ENCODE measurements around the gene C3orf38.

DNA sequence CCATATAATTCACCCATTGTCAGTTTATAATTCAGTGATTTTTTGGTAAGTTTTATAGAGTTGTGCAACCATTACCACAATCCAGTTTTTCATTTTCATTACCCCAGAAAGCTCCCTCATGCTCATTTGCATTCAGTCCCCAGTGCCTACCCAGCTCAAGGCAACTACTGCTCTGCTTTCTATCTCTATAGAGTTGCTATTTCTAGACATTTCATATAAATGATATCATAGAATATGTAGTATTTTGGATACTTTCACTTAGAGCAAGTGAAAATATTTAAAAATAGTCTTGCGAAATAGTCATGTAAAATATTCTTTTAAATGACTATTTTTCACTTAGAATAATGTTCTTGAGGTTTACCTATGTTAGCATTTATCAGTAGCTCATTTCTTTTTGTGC is 48.6 kb upstream of the C3orf38 start:
- no peak for TF ChIP-seq EZH2 (IDR thresholded peaks at IDR 0.05)
- TF ChIP-seq YY1 (IDR thresholded peaks at IDR 0.05; ENCODE audit: extremely low read depth, insufficient replicate concordance, low read depth, low read length) = no peak
- TF ChIP-seq, protein P1, sequence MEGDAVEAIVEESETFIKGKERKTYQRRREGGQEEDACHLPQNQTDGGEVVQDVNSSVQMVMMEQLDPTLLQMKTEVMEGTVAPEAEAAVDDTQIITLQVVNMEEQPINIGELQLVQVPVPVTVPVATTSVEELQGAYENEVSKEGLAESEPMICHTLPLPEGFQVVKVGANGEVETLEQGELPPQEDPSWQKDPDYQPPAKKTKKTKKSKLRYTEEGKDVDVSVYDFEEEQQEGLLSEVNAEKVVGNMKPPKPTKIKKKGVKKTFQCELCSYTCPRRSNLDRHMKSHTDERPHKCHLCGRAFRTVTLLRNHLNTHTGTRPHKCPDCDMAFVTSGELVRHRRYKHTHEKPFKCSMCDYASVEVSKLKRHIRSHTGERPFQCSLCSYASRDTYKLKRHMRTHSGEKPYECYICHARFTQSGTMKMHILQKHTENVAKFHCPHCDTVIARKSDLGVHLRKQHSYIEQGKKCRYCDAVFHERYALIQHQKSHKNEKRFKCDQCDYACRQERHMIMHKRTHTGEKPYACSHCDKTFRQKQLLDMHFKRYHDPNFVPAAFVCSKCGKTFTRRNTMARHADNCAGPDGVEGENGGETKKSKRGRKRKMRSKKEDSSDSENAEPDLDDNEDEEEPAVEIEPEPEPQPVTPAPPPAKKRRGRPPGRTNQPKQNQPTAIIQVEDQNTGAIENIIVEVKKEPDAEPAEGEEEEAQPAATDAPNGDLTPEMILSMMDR (IDR thresholded peaks at IDR 0.05 in 2 of 3, conservative IDR thresholded peaks at IDR 0.05 in 1 of 3; ENCODE audit: borderline replicate concordance in 1 of 3, insufficient read depth in 1 of 3, low read depth in 2 of 3, low read length in 2 of 3) = no peak
- no peak for TF ChIP-seq POLR2A (IDR thresholded peaks at IDR 0.05; ENCODE audit: borderline replicate concordance, extremely low read depth, insufficient read depth, insufficient read length)
- TF ChIP-seq, protein P2, sequence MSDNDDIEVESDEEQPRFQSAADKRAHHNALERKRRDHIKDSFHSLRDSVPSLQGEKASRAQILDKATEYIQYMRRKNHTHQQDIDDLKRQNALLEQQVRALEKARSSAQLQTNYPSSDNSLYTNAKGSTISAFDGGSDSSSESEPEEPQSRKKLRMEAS (IDR thresholded peaks at IDR 0.05) = no peak
- no peak for TF ChIP-seq RAD21 (IDR thresholded peaks at IDR 0.05; ENCODE audit: low read depth)
- TF ChIP-seq, protein P3, sequence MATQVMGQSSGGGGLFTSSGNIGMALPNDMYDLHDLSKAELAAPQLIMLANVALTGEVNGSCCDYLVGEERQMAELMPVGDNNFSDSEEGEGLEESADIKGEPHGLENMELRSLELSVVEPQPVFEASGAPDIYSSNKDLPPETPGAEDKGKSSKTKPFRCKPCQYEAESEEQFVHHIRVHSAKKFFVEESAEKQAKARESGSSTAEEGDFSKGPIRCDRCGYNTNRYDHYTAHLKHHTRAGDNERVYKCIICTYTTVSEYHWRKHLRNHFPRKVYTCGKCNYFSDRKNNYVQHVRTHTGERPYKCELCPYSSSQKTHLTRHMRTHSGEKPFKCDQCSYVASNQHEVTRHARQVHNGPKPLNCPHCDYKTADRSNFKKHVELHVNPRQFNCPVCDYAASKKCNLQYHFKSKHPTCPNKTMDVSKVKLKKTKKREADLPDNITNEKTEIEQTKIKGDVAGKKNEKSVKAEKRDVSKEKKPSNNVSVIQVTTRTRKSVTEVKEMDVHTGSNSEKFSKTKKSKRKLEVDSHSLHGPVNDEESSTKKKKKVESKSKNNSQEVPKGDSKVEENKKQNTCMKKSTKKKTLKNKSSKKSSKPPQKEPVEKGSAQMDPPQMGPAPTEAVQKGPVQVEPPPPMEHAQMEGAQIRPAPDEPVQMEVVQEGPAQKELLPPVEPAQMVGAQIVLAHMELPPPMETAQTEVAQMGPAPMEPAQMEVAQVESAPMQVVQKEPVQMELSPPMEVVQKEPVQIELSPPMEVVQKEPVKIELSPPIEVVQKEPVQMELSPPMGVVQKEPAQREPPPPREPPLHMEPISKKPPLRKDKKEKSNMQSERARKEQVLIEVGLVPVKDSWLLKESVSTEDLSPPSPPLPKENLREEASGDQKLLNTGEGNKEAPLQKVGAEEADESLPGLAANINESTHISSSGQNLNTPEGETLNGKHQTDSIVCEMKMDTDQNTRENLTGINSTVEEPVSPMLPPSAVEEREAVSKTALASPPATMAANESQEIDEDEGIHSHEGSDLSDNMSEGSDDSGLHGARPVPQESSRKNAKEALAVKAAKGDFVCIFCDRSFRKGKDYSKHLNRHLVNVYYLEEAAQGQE (IDR thresholded peaks at IDR 0.05; ENCODE audit: low read depth) = no peak
- no peak for TF ChIP-seq POLR2AphosphoS5 (IDR thresholded peaks at IDR 0.05; ENCODE audit: low read depth, low read length)
